ENCODE measurements around the gene SYNE3.

- TF ChIP-seq CTCF (IDR thresholded peaks at IDR 0.05; ENCODE audit: insufficient read depth, low read depth, low read length): peak; percentile 98
- TF ChIP-seq EZH2 (IDR thresholded peaks at IDR 0.05; ENCODE audit: insufficient read depth, low read length): no peak
These were observed 44.6 kb upstream of the SYNE3 start for GRCh38 chr14:95561001-95561412.

Data from astrocyte (in vitro differentiated cells and primary cell).